HepG2 (cell line): ENCODE measurements around the gene NAGA. TPM values are rescaled to one million over a fixed set of nuclear protein-coding genes. Genes with fewer than 3 reads are reported as not detected.
A peak's percentile ranks its signal among the peaks of the same experiment; 100 is the strongest.

Experiments
- ARNT2 ChIP-seq: sonication (generic); formaldehyde crosslinking; IDR thresholded peaks from 2 replicates; pipeline ENCODE4 v1.8.0; 2022; ENCODE audit warnings: mild to moderate bottlenecking, low read depth, missing genetic modification reagents, moderate library complexity
- ATF2 ChIP-seq: sonication (generic); formaldehyde crosslinking; IDR thresholded peaks from 2 replicates; pipeline ENCODE4 v1.4.0; 2020; ENCODE audit warnings: missing genetic modification reagents
- ATF7 ChIP-seq, 2 experiments: fragments of 450-650 bp in 1 of 2; sonication (generic) in 1 of 2; formaldehyde crosslinking in 1 of 2; IDR thresholded peaks; 2 replicates each; pipeline versions ENCODE4 v1.4.0 to v1.6.1; 2016 to 2020; ENCODE audit warnings: antibody characterized with exemption in 1 of 2, mild to moderate bottlenecking in 1 of 2, missing genetic modification reagents in 1 of 2
- JUN ChIP-seq: sonication (generic); formaldehyde crosslinking; IDR thresholded peaks from 2 replicates; pipeline ENCODE4 v1.4.0; 2020; ENCODE audit warnings: mild to moderate bottlenecking, missing genetic modification reagents
- MXD3 ChIP-seq: IDR thresholded peaks from 2 replicates; pipeline ENCODE4 v1.6.1; 2016; ENCODE audit warnings: mild to moderate bottlenecking, missing biosample characterization, missing genetic modification reagents
- MYC ChIP-seq: sonication (generic); formaldehyde crosslinking; IDR thresholded peaks from 2 replicates; pipeline ENCODE4 v1.9.0; 2021; ENCODE audit warnings: missing genetic modification reagents, borderline replicate concordance
- RBFOX2 ChIP-seq: fragments of 200-400 bp; formaldehyde crosslinking; IDR thresholded peaks from 2 replicates; pipeline ENCODE4 v1.6.1; 2017; ENCODE audit warnings: low read depth, mild to moderate bottlenecking, low read length
- SMC3 ChIP-seq: IDR thresholded peaks from 2 replicates; pipeline ENCODE4 v1.6.1; 2011; ENCODE audit warnings: low read length, improper control_type of control experiment
- SMYD3 ChIP-seq: sonication (generic); formaldehyde crosslinking; IDR thresholded peaks from 2 replicates; pipeline ENCODE4 v1.8.1; 2023; ENCODE audit warnings: mild to moderate bottlenecking, missing genetic modification reagents
- SP4 ChIP-seq: sonication (generic); formaldehyde crosslinking; IDR thresholded peaks from 2 replicates; pipeline ENCODE4 v1.8.1; 2023; ENCODE audit warnings: mild to moderate bottlenecking, missing genetic modification reagents
- ZBTB10 ChIP-seq: sonication (generic); formaldehyde crosslinking; IDR thresholded peaks from 2 replicates; pipeline ENCODE4 v1.4.0; 2020; ENCODE audit warnings: missing genetic modification reagents, borderline replicate concordance
- ZBTB20 ChIP-seq: sonication (generic); formaldehyde crosslinking; IDR thresholded peaks from 2 replicates; pipeline ENCODE4 v1.8.1; 2023; ENCODE audit warnings: missing genetic modification reagents, low read depth, mild to moderate bottlenecking, borderline replicate concordance
- ZNF251 ChIP-seq: sonication (generic); formaldehyde crosslinking; IDR thresholded peaks from 2 replicates; pipeline ENCODE4 v1.9.0; 2021; ENCODE audit warnings: mild to moderate bottlenecking, missing genetic modification reagents
- ZNF546 ChIP-seq: sonication (generic); formaldehyde crosslinking; conservative IDR thresholded peaks from 2 replicates; pipeline ENCODE4 v1.8.1; 2023; ENCODE audit warnings: mild to moderate bottlenecking, missing genetic modification reagents
- ZNF556 ChIP-seq: sonication (generic); formaldehyde crosslinking; IDR thresholded peaks from 2 replicates; pipeline ENCODE4 v1.4.0; 2020; ENCODE audit warnings: mild to moderate bottlenecking, missing genetic modification reagents, borderline replicate concordance
- ZNF614 ChIP-seq: IDR thresholded peaks from 2 replicates; pipeline ENCODE4 v1.6.1; 2018; ENCODE audit warnings: missing biosample characterization, missing genetic modification reagents, inconsistent platforms, borderline replicate concordance
- ZNF720 ChIP-seq: sonication (generic); formaldehyde crosslinking; IDR thresholded peaks from 2 replicates; pipeline ENCODE4 v1.4.0; 2020; ENCODE audit warnings: missing genetic modification reagents
- ZNF740 ChIP-seq: sonication (generic); formaldehyde crosslinking; IDR thresholded peaks from 2 replicates; pipeline ENCODE4 v1.4.0; 2020; ENCODE audit warnings: missing genetic modification reagents
- polyA plus RNA-seq, 8 experiments: library from polyadenylated mRNA; depleted of rRNA in 3 of 8; stranded (reverse) in 7 of 8; unstranded in 1 of 8; fragments of >200 nt; fragmentation: Illumina TruSeq in 4 of 8; extraction: Trizol in 4 of 8; gene quantifications; 2 replicates each; pipeline versions ENCODE4 v1.2.1 to v1.2.3, GENCODE V29; 2011 to 2016; ENCODE audit warnings: low read depth in 4 of 8, missing spikeins in 1 of 8, mixed read lengths in 1 of 8; ENCODE audit not compliant: insufficient read depth in 1 of 8
- total RNA-seq, 5 experiments: library from RNA; depleted of rRNA; stranded (reverse); fragments of >200 nt; fragmentation: Illumina TruSeq; extraction: Trizol; gene quantifications; 2 replicates each; pipeline ENCODE4 v1.2.3, GENCODE V29; 2016; ENCODE audit warnings: low read depth in 1 of 5
- TF ChIP-seq, protein P1 (sequence below): sonication (generic); formaldehyde crosslinking; IDR thresholded peaks from 2 replicates; pipeline ENCODE4 v1.5.1; 2020; ENCODE audit warnings: missing genetic modification reagents, mild to moderate bottlenecking, borderline replicate concordance
- TF ChIP-seq, protein P2 (sequence below): sonication (generic); formaldehyde crosslinking; IDR thresholded peaks from 2 replicates; pipeline ENCODE4 v1.5.0; 2020; ENCODE audit warnings: mild to moderate bottlenecking, missing genetic modification reagents

NAGA gene
- total and polyA plus RNA-seq, 2 of the 13 experiments (the other 11 are each of a cell fraction or from before 2014, with no cell fraction given) = 15.1 to 23.4 TPM

DNA sequence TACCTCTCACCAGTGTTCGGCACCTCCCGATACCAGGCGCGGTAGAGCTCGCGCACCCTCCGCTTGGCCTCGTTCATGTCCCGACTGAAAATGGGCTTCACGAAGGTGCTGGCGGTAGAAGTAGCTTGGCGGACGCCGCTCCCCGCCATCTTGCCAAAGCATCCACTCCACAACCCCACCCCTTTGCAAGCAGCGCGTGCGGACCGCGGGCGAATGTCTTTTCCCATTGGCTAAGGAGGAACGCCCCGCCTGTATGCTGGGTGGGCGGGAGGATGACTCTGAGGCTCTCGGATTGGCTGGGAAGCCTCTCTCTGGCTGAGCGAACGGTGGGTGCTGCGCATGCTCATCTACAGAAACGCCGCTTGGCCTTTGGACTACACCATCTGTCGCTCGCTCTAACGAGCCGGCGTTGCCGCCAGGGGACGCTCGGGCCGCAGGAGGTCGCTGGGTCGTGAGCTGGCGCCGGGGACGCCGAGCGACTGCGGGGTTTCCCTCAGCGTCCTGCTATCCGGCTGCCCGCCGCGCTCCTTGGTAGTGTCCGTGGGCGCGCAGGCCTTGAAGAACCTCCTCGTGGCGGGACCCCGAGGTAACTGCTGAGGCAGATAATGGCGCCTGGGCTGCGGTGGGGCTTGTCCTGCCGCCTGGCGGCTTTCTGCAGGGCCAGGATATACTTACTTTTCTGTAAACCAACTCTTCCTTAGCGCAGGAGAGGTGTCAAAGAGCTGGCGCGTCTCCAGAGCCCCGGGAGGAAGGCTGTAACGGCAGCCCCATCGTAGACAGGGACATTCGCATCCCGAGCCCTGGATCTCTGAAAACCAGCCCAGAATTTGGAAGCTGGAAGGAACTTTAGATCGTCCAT, 20.2 kb upstream of the NAGA start, which contains the start of gene NDUFA6 (continued):
- TF ChIP-seq ZNF740 (CRISPR knock-in tag) (0 out of 2 replicates have a peak, but pooled peaks have one; percentile 40), ZNF720 (no peak), ATF2 (CRISPR knock-in tag) (peak; percentile 72; the same call in 1 of the 2 replicates), ARNT2 (CRISPR knock-in tag) (no peak; the same call in none of the 2 replicates), MXD3 (CRISPR knock-in tag) (no peak), ZNF251 (no peak), RBFOX2 (peak; percentile 92), ZNF556 (CRISPR knock-in tag) (peak; percentile 67), MYC (CRISPR knock-in tag) (peak; percentile 80), ZBTB20 (CRISPR knock-in tag) (0 out of 2 replicates have a peak, but pooled peaks have one; percentile 34), JUN (CRISPR knock-in tag) (peak; percentile 72), ZNF614 (CRISPR knock-in tag) (peak; percentile 61; the same call in 1 of the 2 replicates), SMC3 (peak; percentile 85; the same call in 1 of the 2 replicates), SP4 (CRISPR knock-in tag) (peak; percentile 50), SMYD3 (CRISPR knock-in tag) (peak; percentile 55; the same call in 1 of the 2 replicates), ZNF546 (0 out of 2 replicates have a peak, but pooled peaks have one; percentile 13), ATF7 (IDR thresholded peaks at IDR 0.05) (no peak), ATF7 (CRISPR knock-in tag; IDR thresholded peaks at IDR 0.05) (peak; percentile 21; the same call in 1 of the 2 replicates), ZBTB10 (CRISPR knock-in tag) (peak; percentile 43; the same call in 1 of the 2 replicates)
- TF ChIP-seq, protein P1, sequence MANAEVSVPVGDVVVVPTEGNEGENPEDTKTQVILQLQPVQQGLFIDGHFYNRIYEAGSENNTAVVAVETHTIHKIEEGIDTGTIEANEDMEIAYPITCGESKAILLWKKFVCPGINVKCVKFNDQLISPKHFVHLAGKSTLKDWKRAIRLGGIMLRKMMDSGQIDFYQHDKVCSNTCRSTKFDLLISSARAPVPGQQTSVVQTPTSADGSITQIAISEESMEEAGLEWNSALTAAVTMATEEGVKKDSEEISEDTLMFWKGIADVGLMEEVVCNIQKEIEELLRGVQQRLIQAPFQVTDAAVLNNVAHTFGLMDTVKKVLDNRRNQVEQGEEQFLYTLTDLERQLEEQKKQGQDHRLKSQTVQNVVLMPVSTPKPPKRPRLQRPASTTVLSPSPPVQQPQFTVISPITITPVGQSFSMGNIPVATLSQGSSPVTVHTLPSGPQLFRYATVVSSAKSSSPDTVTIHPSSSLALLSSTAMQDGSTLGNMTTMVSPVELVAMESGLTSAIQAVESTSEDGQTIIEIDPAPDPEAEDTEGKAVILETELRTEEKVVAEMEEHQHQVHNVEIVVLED (CRISPR knock-in tag) = peak; percentile 83
- TF ChIP-seq, protein P2, sequence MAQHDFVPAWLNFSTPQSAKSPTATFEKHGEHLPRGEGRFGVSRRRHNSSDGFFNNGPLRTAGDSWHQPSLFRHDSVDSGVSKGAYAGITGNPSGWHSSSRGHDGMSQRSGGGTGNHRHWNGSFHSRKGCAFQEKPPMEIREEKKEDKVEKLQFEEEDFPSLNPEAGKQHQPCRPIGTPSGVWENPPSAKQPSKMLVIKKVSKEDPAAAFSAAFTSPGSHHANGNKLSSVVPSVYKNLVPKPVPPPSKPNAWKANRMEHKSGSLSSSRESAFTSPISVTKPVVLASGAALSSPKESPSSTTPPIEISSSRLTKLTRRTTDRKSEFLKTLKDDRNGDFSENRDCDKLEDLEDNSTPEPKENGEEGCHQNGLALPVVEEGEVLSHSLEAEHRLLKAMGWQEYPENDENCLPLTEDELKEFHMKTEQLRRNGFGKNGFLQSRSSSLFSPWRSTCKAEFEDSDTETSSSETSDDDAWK (CRISPR knock-in tag) = no peak
